GM19193 (cell line): ENCODE measurements around the gene ALS2.

ENCODE experiments used
- POLR2A ChIP-seq: IDR thresholded peaks from 4 replicates; pipeline ENCODE4 v1.6.1; 2011; ENCODE audit not compliant: insufficient read depth, insufficient read length; ENCODE audit errors: extremely low read depth

The ALS2 gene

DNA sequence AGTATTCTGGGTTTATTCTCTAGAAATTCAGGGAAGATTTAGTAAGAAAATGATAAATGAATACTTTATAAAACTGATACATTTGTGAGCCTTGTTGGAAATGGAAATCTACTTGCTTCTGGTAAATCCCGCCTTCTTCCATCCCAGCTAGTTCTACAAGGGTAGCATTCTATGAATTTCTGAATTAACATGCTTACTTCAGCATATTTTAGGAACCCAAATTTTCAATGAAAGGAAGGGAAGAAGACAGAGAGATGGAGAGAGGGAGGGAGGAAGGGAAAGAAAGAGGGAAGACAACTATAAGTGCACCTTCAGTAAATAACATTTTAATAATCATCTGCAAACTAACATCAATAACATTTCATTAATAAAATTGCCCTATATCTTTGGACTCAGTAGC, 110.9 kb downstream of the ALS2 start:
- TF ChIP-seq POLR2A, result no peak

DNA sequence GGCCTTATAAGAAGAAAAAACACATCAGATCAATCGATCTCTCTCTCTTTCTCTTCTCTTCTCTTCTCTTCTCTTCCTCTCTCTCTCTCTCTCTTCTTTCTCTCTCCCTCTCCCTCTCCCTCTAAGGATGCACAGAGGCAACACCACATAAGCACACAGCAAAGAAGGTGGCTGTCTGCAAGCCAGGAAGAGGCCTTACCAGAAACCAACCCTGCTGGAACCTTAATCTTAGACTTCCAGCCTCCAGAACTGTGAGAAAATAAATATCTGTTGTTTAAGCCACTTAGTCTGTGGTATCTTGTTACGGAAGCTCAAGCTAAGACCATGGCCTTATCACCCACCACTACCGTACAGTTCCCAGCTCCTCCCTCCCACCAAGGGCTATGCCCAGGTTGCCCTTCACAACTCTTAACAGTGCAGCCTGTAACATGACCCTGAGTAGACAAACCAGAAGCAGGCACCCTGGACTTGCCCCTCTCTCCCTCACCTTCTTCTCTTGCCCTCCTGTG, 112.3 kb downstream of the ALS2 start:
- no peak for TF ChIP-seq POLR2A

DNA sequence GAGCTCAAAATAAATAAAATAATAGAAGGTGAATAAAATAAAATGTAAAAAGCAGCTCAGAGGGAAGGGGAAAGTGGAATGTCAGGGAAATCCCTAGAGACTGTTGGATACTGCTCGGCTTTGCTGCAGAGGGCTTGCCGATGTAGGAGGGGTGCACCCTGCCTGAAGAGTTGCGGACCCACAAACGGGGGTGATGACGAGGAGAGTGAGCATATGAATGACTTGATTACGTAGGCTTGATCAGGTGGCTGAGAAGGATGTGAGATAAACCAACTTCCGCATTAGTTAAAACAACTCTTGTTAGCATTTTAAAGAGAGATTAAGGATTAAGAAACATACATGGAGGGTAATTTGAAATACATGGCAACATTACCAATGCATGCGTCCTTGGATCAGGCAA, 116.4 kb downstream of the ALS2 start:
- TF ChIP-seq POLR2A, result no peak

DNA sequence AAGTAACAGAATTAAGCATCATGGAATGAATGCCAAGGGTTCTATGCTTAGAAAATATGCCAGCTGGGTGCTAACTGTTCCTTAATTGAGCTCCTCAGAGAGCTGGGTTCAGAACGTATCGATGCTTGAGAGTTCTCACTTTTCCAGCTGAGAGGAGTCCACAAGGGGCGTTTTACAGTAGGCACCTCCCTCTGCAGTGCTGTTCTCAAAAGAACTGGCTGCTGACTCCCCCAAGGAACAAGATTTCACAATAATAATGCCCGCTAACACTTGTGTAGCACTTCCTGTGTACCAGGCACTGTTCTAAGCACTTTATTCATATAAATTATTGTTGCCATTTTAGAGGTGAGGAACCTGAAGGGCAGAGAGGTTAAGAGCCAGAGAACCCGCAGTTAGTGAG, 119.4 kb downstream of the ALS2 start:
- no peak for TF ChIP-seq POLR2A

DNA sequence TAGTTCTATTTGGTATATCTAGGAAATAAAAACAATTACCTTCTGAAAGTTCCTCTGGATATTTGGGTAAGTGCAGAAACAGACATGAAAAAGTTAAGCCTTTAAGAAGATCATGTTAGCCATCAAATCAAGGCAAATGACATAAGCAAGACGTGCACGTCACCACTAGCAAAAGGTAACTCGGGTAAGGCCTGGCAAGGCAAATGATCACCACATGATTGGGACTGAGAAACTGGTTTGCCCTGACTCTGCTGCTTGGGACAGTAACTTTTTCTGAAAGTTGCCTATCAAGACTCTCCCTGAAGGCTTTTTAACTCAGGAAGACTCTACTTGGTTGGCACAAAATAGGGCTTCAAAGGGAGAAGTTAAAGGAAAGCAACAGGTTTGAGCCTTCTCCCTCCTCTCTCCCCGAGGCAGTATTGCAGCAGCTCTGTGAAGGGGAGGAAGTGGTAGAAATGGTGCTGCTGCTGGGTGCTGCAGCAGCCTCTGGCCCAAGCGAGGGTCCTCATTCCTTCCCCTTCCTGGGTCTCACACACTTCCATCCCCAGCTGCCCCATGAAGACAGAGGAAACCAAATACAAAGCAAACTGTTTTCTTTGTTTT, 120.3 kb downstream of the ALS2 start:
- TF ChIP-seq POLR2A, result no peak

DNA sequence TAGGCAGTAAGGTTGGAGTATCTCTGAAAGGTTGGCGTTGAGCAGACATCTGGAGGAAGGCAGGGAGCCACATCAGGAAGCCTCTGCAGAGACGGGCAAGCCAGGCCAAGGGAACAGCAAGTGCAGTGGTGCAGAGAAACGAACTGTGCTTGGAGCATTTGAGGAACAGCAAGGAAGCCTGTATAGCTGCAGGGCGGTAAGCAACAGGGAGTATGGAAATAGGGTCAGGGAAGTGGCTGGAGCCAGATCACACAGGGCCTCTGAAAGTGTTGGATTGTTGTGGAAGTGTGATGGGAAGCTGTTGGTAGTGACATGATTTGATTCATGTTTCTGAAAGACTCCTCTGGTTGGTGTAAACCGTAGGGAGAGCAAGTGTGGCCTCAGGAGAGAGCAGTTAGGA, 124.0 kb downstream of the ALS2 start:
- no peak for TF ChIP-seq POLR2A

DNA sequence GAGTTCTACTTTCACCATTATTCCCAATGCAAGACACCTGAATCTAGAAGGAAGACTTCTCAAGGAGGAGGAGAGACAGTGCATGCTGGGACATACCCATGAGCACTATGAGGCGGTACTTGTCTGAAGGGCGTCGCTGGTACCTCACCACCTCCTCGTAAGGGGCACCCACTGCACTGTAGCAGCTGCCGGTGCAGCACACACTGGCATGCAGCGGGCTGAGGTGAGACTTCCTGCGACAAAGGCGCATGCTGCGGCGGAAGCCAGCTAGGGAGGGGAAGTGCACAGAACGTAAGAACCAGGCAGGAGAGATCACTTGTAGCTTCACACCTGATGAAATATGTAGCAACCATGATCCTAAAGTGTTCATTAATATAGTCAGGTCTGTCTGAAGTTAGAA, 124.6 kb downstream of the ALS2 start:
- TF ChIP-seq POLR2A, result no peak

DNA sequence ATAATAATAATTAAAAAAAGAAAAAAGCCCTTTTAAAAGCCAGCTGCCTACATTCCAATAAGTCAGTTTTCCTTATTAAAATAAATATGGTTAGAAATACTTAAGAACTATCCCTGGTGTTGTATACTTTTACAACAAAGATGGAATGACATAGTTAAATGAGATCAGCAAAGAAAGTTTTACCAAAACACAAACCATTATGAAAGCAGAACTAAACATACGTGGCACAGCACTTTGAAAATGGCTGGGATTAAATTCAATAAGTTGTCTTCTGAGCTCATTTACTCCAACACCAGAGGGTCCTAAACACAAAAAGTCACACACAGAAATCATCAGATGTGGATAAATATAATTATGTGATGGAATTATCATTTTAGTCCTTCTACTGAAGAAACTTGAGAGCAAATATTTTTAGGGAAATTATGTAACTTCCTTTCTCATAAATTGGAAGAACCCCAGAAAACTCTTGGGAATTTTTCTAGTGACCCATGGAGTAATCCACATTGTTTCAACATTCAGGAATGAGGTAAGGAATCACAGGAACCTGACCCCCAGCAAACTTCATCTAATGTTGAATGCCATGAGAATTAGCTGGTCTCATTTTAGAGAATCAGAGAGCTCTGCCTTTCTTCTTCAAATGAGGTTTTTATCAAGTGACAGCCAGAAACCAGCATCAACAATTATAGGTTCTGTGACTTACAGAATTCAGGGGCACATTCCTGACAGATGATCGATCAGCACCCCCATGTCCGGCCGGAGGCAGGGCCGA, 125.9 kb downstream of the ALS2 start:
- no peak for TF ChIP-seq POLR2A

DNA sequence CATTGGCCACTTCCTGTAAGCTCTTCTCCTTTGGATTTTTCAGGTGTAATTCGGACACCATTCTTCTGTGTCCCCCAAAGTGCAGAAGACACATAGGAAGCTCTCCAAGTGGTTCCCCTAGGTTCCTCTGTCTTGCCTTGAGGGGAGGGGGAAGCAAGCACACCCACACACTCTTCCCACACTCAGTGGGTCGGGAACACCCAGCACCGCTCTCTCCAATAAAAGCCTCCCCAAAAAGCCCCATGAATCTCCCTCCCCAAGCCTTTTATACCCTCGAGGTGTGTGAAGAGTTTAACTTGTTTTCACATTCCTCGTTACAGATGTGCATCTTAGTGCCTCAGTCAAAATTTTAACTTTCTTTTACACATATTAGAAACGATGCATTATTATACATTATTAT, 127.5 kb downstream of the ALS2 start:
- TF ChIP-seq POLR2A, result no peak
